ENCODE results near the gene L2HGDH.

The L2HGDH gene

DNA sequence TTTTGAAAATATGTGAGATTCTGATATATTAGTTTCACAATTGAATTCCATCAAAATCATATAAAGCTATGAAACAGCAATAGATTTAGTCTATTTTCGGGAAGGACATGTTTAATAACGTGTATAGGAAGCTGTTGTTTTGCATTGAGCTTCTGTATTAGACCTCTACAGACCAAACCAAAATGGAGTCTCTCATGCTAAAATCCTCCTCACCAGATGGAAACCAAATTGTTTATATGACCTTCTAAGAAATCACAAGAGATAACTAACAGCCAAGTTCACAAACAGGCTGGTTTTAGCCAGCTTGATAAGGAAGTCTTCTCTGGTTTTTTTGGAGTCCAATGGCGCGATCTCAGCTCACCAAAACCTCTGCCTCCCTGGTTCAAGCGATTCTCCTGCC lies 23.9 kb downstream of the L2HGDH start:
- DNase-seq (ENCODE audit: low read depth): no peak

DNA sequence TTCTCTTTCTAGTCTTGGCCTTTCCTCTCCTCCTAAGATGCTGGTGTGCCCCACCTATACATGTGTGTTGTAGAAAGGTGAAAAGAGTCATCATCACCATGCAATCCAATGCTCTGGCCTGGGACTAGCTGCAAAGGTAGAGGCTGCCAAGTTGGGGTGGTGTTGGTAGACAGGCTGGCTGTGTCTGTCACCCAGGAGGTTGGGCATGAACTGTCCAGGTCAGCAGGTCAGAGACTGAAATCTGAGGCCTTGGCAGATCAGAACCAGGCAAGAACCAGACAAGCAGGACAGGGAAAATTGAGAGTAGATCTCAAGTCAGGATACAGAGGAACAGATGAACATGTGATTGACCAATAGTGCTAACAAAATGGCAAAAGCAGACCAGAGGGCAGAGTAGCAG lies 26.2 kb downstream of the L2HGDH start:
- DNase-seq (ENCODE audit: low read depth): no peak

GRCh38 chr14:50272498-50272897 lies 39.5 kb downstream of the L2HGDH start:
- DNase-seq (ENCODE audit: low read depth): no peak

GRCh38 chr14:50270932-50271331 lies 41.1 kb downstream of the L2HGDH start:
- DNase-seq (ENCODE audit: low read depth): no peak

- no peak for DNase-seq (ENCODE audit: low read depth)
These were observed 47.0 kb downstream of the L2HGDH start for GRCh38 chr14:50265029-50265428.

GRCh38 chr14:50263321-50263720 lies 48.7 kb downstream of the L2HGDH start:
- no peak for DNase-seq (ENCODE audit: low read depth)

DNA sequence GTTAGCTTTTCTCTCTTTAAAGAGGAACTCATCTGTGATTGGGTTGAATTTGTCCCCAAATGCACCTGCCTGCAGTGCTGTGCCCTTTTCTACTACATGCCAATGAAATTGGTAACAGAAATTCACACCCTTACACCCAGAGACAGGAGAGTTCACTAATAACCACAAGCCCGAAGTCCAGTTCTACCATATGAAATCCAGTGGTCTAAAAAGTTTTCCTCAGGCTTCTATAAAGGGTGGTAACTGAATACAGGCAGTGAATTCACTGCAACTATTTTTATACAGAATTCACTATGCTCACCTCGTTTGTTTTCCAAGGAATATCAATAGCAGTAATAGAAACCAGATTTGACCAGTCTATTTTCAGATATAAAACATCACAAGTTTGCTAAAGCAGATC lies 49.2 kb downstream of the L2HGDH start:
- no peak for DNase-seq (ENCODE audit: low read depth)

DNA sequence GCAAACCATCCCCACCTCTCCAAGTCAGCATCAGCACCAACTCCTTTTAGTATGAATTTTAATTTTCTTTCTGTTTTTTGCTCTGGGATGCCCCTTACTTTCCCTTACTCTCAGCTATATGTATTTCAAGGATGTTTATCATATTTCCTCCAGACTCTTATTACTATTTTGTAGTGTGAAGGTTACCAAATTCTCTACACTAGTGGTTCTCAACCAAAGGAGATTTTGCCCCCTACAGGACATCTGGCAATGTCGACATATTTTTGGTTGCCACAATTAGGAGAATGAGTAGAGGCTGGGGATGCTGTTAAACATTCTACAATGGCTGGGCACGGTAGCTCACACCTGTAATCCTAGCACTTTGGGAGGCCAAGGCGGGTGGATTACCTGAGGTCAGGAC lies 51.5 kb downstream of the L2HGDH start:
- no peak for DNase-seq (ENCODE audit: low read depth)

- DNase-seq (ENCODE audit: low read depth): no peak
These were observed 52.0 kb downstream of the L2HGDH start for GRCh38 chr14:50260072-50260471.

DNA sequence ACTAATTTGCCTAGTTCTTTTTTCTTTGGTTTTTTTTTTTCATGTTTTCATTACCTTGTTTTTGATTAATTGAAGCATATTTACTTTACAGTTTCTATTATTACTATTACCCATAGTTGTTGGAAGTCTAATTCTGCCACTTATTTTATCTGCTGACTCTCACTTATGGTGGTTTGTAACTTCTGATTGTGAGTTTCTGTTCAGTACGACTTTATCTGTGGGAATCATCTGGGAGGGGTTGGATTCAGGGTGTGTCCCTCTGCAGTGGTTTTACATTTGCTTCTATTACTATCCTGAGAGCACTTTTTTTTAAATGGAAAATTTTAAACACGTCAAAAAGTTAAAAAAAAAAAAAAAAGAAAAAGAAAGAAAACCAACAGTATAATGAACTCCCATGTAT lies 54.3 kb downstream of the L2HGDH start:
- DNase-seq (ENCODE audit: low read depth): no peak

GRCh38 chr14:50254248-50254647 lies 57.8 kb downstream of the L2HGDH start:
- DNase-seq (ENCODE audit: low read depth): no peak

GRCh38 chr14:50249136-50249775 lies 62.8 kb downstream of the L2HGDH start:
- no peak for DNase-seq (ENCODE audit: low read depth)

DNA sequence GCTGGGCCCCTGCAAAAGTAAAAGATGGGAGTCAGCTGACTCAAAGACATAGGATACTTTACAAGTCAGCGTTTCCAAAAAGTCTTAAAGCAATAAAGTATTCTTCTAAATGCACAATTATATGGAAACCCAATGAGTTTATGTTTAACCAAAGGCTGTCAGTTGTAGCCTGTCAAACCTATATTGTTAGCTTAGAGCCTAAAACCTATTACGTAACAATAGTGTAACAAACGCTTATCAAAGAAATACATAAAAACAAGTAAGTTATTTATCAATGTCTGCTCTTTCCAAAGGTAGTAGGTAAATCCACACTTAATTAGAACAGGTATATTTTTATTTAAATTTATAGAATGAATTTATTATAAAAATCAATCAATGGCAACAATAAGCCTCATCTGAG lies 64.8 kb downstream of the L2HGDH start:
- no peak for DNase-seq (ENCODE audit: low read depth)

DNA sequence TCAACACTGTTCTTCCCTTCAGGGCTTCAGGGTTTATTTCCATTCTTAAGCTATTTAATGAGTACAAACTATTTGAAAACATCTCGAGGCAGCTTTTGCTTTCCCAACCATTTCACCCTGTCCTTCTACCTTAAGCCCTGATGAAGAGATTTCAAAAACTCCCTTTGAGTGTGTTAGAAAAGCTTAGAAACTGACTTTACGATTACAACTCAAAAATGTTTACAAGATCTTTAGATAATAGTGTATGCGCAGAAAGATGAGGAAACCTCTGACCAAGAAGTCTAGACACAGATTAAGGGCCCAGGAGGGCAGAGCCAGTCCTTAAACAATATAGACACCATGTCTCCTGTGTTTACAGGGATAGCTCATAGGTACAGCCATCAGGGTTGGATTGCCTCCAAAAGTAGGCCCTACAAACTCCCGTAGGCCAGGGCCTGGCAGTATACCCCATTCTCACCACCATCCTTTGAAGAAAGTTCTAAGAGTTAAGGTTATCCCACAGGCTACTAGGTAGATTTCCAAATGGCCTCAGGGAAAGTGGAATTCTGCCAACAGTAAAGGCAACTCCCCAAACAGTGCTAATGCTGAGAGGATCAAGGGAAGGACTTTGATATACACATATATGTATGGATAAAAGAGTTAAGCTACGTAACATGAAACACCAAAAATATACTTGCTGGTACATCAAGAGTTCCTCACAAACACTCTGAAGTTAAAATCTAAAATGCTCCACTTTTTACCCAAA lies 69.3 kb downstream of the L2HGDH start:
- DNase-seq (ENCODE audit: low read depth): no peak

DNA sequence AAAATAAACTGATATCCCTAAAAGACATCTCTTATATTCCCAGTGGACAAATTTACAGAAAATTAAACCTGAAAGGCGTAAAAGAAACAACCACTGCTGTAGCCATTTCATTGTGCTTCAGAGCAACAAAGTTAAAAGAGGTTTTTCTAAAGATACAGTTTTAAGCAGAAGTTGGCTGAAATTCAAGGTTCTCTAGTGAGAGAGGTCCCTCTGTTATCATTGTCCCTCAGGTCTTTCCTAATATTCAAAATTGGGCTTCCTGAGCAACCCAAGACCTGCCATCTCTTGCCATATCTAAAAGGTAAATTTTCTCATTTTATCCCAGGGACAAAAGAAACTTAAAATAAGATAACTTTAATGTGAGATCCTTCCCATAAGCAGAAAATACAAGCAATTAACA lies 69.9 kb downstream of the L2HGDH start:
- DNase-seq (ENCODE audit: low read depth): no peak

DNA sequence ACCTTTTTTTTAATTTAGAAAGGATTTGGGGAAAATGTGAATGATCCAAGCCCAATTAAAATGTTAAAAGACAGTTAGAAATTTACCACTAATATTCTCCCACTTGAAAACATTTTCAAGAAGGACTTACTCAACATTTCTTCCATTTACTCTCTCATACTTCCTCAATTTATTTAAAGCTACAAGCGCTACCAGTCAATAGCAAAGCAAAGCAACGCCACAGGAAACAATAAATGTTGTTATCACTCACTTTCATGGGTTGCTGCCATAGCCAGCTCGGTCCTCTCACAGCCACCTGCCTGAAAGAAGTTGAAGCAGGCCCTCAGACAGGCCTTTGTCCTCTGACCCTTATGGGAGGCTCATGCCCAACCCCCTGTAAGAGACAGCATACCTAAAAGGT lies 74.6 kb downstream of the L2HGDH start:
- no peak for DNase-seq (ENCODE audit: low read depth)

GRCh38 chr14:50233951-50234250 lies 78.1 kb downstream of the L2HGDH start:
- no peak for DNase-seq (ENCODE audit: low read depth)

GRCh38 chr14:50233166-50233950 lies 78.7 kb downstream of the L2HGDH start:
- no peak for DNase-seq (ENCODE audit: low read depth)

DNA sequence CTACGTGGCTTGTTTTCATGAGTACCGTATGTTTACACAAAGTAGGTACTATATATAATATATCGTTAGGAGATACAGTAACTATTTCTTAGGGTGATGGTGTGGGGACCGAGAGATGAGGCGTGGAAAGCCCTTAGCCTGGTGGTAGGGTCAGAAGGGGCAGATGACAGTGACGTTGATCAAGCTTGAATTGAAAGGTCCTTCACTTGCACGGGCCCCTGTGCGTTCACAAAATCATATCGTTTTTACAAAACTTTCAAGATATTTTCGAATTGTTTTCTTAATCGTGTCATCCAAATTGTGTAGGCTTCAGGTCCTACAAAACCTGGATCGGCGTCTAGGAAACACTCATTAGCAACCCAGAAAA lies 79.8 kb downstream of the L2HGDH start:
- no peak for DNase-seq (ENCODE audit: low read depth)

DNA sequence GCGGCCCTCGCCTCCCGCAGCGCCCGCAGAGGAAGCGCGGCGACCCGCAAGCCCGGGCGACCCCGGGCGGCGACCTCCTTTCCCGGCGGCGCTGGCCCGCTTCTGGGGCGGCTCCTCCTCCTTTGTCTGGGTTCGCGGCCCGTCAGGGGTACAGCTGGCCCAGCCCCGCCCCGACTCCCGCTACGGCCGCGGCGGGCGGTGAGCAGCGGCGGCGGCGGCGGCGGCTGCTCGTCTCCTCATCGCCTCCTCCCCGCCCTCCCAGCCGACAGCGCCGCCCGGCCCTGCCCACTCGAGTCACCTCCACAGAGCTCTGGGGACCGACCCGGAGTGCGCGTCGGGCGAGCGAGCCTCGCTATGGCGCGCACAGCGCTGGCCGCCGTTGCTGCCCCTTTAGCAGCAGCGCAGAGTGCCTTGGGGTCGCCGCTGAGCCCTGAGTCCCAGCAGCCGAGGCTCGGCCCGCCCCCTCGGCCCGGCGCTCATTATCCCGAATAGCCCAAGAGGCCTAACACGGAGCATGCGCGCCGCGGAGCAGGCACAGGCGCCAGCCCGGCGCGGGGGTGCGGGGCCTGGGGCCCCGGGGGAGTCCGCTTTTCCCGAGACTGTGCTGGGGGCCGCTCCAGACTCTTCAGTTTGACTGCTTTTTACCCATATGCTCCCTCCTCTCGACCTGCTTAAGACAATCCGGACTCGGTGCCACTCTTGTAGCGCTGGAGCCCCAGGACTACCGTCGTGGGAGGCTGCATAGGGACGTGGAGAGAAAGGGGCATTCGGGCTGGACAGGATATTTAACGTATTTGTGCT lies 80.4 kb downstream of the L2HGDH start, which contains the start of gene SOS2:
SOS2 (minus strand) TSS at position 104 of the 801 bp plus-strand sequence. CDS start 295 bp downstream, outside the sequence.
- DNase-seq (ENCODE audit: low read depth): peak; percentile 48

GRCh38 chr14:50230701-50231474 lies 81.1 kb downstream of the L2HGDH start:
- no peak for DNase-seq (ENCODE audit: low read depth)

GRCh38 chr14:50230401-50230700 lies 81.7 kb downstream of the L2HGDH start:
- no peak for DNase-seq (ENCODE audit: low read depth)
